ENCODE results near the gene SLC29A2.
A peak's percentile ranks its signal among the peaks of the same experiment; 100 is the strongest.
"Not testable (repeated sequence)": the region's sequence is repeated elsewhere in the genome, so short reads cannot be mapped to it uniquely, and the experiment has no call there.

The SLC29A2 gene

DNA sequence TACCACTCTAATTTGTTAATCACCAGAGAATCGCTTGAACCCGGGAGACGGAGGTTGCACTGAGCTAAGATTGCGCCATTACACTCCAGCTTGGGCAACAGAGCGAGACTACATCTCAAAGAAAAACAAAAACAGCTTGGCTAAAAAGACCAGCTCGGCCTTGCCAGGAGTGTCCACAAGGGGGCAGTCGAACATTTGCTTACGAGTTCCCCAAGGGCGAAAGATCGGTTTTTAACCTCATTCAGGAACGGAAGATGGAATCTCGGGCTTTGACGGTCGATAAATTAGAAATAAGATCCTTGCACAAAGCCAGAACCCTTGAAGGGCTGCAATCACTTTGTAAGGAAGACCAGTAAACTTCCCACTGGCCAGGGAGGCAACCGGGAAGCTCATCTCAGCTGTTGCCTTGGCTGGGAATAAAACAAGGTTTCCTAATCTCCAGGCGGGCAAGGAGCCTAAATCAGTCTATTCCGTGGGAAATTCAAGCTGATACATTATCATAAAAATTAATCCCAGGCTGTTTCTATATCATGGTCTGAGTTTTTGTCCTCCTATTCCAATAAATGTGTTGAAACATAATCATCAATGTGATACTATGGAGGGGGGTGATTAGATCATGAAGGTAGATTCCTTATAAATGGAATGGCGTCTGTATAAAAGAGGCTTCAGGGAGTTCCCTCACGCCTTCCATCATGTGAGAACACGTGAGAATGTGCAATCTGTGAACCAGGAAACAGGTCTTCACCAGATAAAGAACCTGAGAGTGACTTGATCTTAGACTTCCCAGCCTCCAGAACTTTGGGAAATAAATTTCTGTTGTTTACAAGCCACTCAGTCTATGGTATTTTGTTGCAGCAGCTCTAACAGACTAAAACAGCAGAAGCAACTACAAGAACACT lies 14.9 kb upstream of the SLC29A2 start:
- peak; percentile 65 for DNase-seq (ENCODE audit: low spot score)
- peak; percentile 93 for TF ChIP-seq CTCF (IDR thresholded peaks at IDR 0.05; ENCODE audit: extremely low read depth, insufficient read depth, missing control alignments)
- in situ Hi-C loops (cut with MboI; ENCODE audit: low pct_unique_long_range_greater_than_20kb, low sequenced_read_pairs, unreplicated experiment): no loop called here

DNA sequence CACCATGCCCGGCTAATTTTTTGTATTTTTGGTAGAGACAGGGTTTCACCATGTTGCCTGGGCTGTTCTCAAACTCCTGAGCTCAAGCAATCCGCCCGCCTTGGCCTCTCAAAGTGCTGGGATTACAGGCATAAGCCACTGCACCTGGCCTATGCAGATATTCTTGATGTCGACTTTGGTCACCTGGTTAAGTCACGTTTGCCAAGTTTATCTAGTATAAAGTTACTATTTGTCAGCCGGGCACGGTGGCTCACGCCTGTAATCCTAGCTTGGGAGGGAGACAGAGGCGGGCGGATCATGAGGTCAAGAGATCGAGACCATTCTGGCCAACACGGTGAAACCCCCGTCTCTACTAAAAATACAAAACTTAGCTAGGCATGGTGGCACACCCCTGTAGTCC lies 12.8 kb upstream of the SLC29A2 start:
- DNase-seq (ENCODE audit: low spot score); in situ Hi-C loops (cut with MboI; ENCODE audit: low pct_unique_long_range_greater_than_20kb, low sequenced_read_pairs, unreplicated experiment): not testable (repeated sequence)

GRCh38 chr11:66380264-66380663 lies 8.7 kb upstream of the SLC29A2 start:
- in situ Hi-C loops (cut with MboI; ENCODE audit: low pct_unique_long_range_greater_than_20kb, low sequenced_read_pairs, unreplicated experiment); DNase-seq (ENCODE audit: low spot score): not testable (repeated sequence)

DNA sequence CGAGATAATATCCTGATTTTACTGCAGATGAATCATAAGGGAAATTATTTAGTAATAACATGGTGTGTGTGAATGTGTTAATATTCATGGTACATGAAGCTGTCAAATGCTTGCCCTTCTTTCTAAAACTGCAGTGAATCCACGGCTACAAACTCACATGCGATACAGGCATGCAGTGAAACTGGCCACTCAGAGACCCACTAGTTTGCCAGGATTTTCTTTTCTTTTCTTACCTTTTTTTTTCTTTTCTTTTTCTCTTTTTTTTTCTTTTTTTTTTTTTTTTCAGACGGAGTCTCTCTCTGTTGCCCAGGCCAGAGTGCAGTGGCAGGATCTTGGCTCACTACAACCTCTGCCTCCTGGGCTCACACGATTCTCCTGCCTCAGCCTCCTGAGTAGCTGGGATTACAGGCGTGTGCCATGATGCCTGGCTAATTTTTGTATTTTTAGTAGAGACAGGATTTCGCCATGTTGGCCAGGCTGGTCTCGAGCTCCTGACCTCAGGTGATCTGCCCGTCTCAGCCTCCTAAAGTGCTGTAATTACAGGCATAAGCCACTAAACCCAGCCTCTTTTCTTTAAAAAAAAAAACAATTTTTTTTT lies 2.2 kb upstream of the SLC29A2 start:
- in situ Hi-C loops (cut with MboI; ENCODE audit: low pct_unique_long_range_greater_than_20kb, low sequenced_read_pairs, unreplicated experiment); DNase-seq (ENCODE audit: low spot score): not testable (repeated sequence)

- TF ChIP-seq CTCF (IDR thresholded peaks at IDR 0.05; ENCODE audit: extremely low read depth, insufficient read depth, missing control alignments): no peak
- in situ Hi-C loops (cut with MboI; ENCODE audit: low pct_unique_long_range_greater_than_20kb, low sequenced_read_pairs, unreplicated experiment): no loop called here
- no peak for DNase-seq (ENCODE audit: low spot score)
Measured at GRCh38 chr11:66373265-66373664, 1.7 kb upstream of the SLC29A2 start.

- in situ Hi-C loops (cut with MboI; ENCODE audit: low pct_unique_long_range_greater_than_20kb, low sequenced_read_pairs, unreplicated experiment): no loop called here
- no peak for TF ChIP-seq CTCF (IDR thresholded peaks at IDR 0.05; ENCODE audit: extremely low read depth, insufficient read depth, missing control alignments)
- no peak for DNase-seq (ENCODE audit: low spot score)
Measured at GRCh38 chr11:66369073-66369894, 2.3 kb downstream of the SLC29A2 start.

DNA sequence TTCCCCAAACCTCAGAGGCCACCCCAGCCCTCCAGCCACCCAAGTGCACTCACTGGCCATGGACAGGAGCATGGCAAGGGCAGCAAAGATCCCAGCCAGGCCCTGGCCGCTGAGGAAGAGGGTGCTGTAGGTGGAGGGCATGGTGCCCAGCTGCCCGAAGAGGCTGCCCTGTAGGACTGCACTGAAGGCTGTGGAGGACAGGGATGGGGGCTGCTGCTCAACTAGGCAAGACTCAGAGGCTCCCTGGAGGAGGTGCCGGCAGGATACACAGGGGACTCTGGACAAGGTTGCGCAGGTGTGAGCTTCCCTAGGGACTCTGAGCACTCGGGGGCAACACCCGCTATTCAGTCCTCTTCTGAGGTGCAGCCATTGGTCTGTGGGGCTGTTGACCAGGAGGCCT lies 3.1 kb downstream of the SLC29A2 start:
- TF ChIP-seq CTCF (IDR thresholded peaks at IDR 0.05; ENCODE audit: extremely low read depth, insufficient read depth, missing control alignments): no peak
- in situ Hi-C loops (cut with MboI; ENCODE audit: low pct_unique_long_range_greater_than_20kb, low sequenced_read_pairs, unreplicated experiment): no loop called here
- DNase-seq (ENCODE audit: low spot score): no peak
